MV-4-11 (cell line): ENCODE results near the gene ZNF692.
A peak's percentile ranks its signal among the peaks of the same experiment; 100 is the strongest.

ENCODE experiments used
- DNase-seq: peaks from one replicate; lab custom pipeline; 2025; lab: John Stamatoyannopoulos, UW

The ZNF692 gene

GRCh38 chr1:248873993-248874533, 15.2 kb upstream of the ZNF692 start:
- peak; percentile 95 for DNase-seq

GRCh38 chr1:248873409-248873992, 14.6 kb upstream of the ZNF692 start:
- peak; percentile 95 for DNase-seq

- DNase-seq, result peak; percentile 56
Observed at GRCh38 chr1:248872752-248873408, 14.0 kb upstream of the ZNF692 start.

GRCh38 chr1:248871837-248872401, 13.0 kb upstream of the ZNF692 start:
- DNase-seq, result no peak

- DNase-seq, result peak; percentile 67
Observed at GRCh38 chr1:248862998-248863881, 4.4 kb upstream of the ZNF692 start.

GRCh38 chr1:248862695-248862997, 3.8 kb upstream of the ZNF692 start:
- no peak for DNase-seq

- no peak for DNase-seq
Observed at GRCh38 chr1:248861616-248862015, 2.7 kb upstream of the ZNF692 start.

GRCh38 chr1:248860007-248860406, 1.1 kb upstream of the ZNF692 start:
- DNase-seq, result no peak

GRCh38 chr1:248858096-248858890, 592 bp downstream of the ZNF692 start:
- peak; percentile 76 for DNase-seq

- DNase-seq, result no peak
Observed at GRCh38 chr1:248857749-248858095, 1.2 kb downstream of the ZNF692 start.

GRCh38 chr1:248857201-248857600, 1.7 kb downstream of the ZNF692 start:
- no peak for DNase-seq

GRCh38 chr1:248856176-248856575, 2.7 kb downstream of the ZNF692 start:
- no peak for DNase-seq

GRCh38 chr1:248855580-248855979, 3.3 kb downstream of the ZNF692 start:
- no peak for DNase-seq

GRCh38 chr1:248853663-248854375, 5.1 kb downstream of the ZNF692 start:
- DNase-seq, result no peak

GRCh38 chr1:248852481-248853405, 6.1 kb downstream of the ZNF692 start:
- DNase-seq, result peak; percentile 73

GRCh38 chr1:248851390-248851789, 7.5 kb downstream of the ZNF692 start:
- no peak for DNase-seq

- DNase-seq, result no peak
Observed at GRCh38 chr1:248850536-248851251, 8.2 kb downstream of the ZNF692 start.

- no peak for DNase-seq
Observed at GRCh38 chr1:248850124-248850523, 8.8 kb downstream of the ZNF692 start.

- DNase-seq, result no peak
Observed at GRCh38 chr1:248849637-248850036, 9.2 kb downstream of the ZNF692 start.
